Glutamatergic neuron (in vitro differentiated cells): ENCODE data around the gene KRTAP5-7. TPM values are rescaled to one million over a fixed set of nuclear protein-coding genes. Genes with fewer than 3 reads are reported as not detected.

Experiments used
- DNase-seq: peaks from one replicate; pipeline ENCODE4 v3.0.0; 2022
- H3K27ac Mint-ChIP-seq: one replicate; pipeline ENCODE4 v1.8.0; 2020; ENCODE audit warnings: mild to moderate bottlenecking, mixed read lengths, inconsistent platforms; ENCODE audit not compliant: unreplicated experiment
- H3K27me3 Mint-ChIP-seq: one replicate; pipeline ENCODE4 v1.8.0; 2020; ENCODE audit warnings: mild to moderate bottlenecking, moderate library complexity, mixed read lengths, inconsistent platforms; ENCODE audit not compliant: unreplicated experiment
- H3K36me3 Mint-ChIP-seq: one replicate; pipeline ENCODE4 v1.8.0; 2020; ENCODE audit warnings: mild to moderate bottlenecking, mixed read lengths, inconsistent platforms; ENCODE audit not compliant: unreplicated experiment
- H3K4me1 Mint-ChIP-seq: one replicate; pipeline ENCODE4 v1.8.0; 2020; ENCODE audit warnings: mild to moderate bottlenecking, low read depth, mixed read lengths, inconsistent platforms; ENCODE audit not compliant: unreplicated experiment
- H3K4me3 Mint-ChIP-seq: one replicate; pipeline ENCODE4 v1.8.0; 2020; ENCODE audit warnings: mild to moderate bottlenecking, mixed read lengths, inconsistent platforms; ENCODE audit not compliant: unreplicated experiment
- H3K9me3 Mint-ChIP-seq: one replicate; pipeline ENCODE4 v1.8.0; 2020; ENCODE audit warnings: mild to moderate bottlenecking, moderate library complexity, mixed read lengths, inconsistent platforms; ENCODE audit not compliant: unreplicated experiment
- total RNA-seq: library from RNA; stranded (reverse); fragmentation: NEBNext Ultra II Directional; extraction: Animal tissue kit (Norgen Biotek cat#: 25700); gene quantifications from one replicate; pipeline ENCODE4 v1.2.1, GENCODE V29; 2021; ENCODE audit not compliant: unreplicated experiment
- TF ChIP-seq, protein P1 (sequence below): fragments of 200-600 bp; sonication (generic); IDR thresholded peaks from one replicate; pipeline ENCODE4 v1.5.0; 2021; ENCODE audit not compliant: partially characterized antibody, unreplicated experiment

Gene KRTAP5-7
- total RNA-seq, 1 donor from 2014 or later = not detected

DNA sequence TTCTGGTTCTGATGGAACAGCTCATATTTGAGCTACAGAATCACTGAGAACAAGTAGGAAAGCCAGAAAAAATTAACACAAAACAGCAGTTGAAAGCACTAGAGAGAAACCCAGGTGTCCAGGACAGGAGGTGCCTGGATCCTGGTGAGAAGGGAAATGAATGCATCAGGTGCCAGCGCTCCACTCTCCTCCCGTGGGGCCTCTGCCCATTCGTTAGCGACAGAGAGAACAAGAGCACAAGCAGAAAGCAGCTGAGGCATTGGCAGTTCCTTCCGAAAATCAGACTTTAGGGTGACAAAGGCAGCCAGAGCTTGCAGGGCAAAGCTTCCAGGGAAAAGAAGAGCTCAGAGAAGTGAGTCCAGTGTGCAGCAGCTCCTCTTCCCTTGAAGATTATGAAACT is 20.0 kb upstream of the KRTAP5-7 start:
- DNase-seq = no peak
- no peak overlapping the region for H3K4me3 Mint-ChIP-seq
- TF ChIP-seq, protein P1, sequence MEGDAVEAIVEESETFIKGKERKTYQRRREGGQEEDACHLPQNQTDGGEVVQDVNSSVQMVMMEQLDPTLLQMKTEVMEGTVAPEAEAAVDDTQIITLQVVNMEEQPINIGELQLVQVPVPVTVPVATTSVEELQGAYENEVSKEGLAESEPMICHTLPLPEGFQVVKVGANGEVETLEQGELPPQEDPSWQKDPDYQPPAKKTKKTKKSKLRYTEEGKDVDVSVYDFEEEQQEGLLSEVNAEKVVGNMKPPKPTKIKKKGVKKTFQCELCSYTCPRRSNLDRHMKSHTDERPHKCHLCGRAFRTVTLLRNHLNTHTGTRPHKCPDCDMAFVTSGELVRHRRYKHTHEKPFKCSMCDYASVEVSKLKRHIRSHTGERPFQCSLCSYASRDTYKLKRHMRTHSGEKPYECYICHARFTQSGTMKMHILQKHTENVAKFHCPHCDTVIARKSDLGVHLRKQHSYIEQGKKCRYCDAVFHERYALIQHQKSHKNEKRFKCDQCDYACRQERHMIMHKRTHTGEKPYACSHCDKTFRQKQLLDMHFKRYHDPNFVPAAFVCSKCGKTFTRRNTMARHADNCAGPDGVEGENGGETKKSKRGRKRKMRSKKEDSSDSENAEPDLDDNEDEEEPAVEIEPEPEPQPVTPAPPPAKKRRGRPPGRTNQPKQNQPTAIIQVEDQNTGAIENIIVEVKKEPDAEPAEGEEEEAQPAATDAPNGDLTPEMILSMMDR = no peak
- H3K27ac Mint-ChIP-seq = no peak overlapping the region
- H3K9me3 Mint-ChIP-seq = peaks cover 13% of the 10 kb centered on the region
- H3K4me1 Mint-ChIP-seq = no peaks in the 10 kb centered on the region
- peaks cover 40% of the 10 kb centered on the region for H3K36me3 Mint-ChIP-seq
- H3K27me3 Mint-ChIP-seq = no peaks in the 10 kb centered on the region

DNA sequence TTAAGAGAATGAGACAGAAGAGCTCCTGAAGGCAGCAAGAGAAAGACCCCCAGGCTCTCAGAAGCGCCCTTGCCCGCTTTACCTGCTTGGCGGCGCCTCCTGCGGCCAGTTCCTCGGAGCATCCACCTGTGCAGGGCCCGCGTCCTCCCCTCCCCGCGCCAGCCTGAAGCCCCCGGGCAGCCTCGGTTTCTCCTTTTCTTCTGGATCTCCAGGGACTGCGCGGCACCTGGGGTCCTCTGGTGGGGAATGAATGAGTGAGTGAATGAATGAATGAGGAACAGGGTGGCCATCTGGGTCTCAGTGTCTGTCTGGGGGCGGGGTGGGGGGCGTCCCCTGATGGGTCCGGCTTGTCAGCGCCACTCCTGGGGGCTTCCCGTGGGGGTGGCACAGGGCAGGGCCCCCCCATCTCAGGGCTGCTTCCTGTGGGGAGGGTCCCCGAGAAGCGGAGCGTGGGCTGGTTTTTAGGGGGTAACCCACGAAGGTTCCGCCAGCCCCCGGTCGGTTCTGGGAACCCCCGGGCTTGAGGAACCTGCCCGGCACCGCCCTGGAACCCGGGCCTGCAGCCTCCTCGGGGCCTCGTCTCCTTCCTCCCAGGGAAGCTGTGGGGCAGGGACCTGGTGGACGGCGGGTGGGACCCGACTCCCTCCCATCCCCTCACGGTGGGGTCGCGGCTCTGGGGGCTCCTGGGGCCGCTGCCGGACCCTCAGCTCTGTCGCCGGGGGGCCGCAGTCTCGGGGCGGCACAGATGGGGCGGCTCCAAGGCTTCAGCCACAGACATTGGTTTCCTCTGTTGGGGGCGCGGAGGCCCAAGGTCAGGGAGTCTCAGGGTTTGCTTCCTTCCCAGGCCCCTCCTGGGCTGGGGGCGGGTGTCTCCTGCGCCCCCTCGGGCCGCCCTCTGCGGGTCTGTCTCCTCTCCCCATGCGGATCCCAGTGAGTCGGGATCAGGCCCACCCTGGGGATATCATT is 8.3 kb upstream of the KRTAP5-7 start:
- peaks cover 6% of the 10 kb centered on the region for H3K9me3 Mint-ChIP-seq
- no peaks in the 10 kb centered on the region for H3K4me1 Mint-ChIP-seq
- TF ChIP-seq, protein P1 = no peak
- DNase-seq = no peak
- no peak overlapping the region for H3K4me3 Mint-ChIP-seq
- H3K27ac Mint-ChIP-seq = no peak overlapping the region
- no peaks in the 10 kb centered on the region for H3K27me3 Mint-ChIP-seq
- peaks cover 4% of the 10 kb centered on the region for H3K36me3 Mint-ChIP-seq

DNA sequence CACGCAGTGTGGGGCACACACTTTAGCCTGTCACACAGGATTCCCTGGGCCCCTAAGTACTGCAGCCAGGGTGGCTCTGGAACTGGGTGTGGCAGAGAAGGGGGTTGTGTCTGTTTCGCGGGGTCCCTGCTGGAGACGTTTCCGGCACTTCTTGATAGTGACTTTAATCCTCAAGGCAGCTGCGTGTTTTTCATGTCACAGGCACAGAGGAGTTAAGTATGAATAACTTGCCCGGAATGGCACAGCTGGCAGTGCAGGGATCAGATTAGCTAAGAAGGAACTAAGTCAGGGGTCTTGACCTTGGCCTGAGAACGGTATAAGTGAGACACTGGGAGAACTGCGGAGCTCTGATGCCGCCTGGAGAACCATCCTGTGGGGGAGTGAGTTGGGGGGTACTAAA is 7.5 kb upstream of the KRTAP5-7 start:
- no peak for DNase-seq
- Mint-ChIP-seq H3K4me3 (no peak overlapping the region), H3K36me3 (peaks cover 4% of the 10 kb centered on the region), H3K9me3 (peaks cover 4% of the 10 kb centered on the region), H3K27me3 (no peaks in the 10 kb centered on the region), H3K4me1 (no peaks in the 10 kb centered on the region), H3K27ac (no peak overlapping the region)
- TF ChIP-seq, protein P1 = no peak

DNA sequence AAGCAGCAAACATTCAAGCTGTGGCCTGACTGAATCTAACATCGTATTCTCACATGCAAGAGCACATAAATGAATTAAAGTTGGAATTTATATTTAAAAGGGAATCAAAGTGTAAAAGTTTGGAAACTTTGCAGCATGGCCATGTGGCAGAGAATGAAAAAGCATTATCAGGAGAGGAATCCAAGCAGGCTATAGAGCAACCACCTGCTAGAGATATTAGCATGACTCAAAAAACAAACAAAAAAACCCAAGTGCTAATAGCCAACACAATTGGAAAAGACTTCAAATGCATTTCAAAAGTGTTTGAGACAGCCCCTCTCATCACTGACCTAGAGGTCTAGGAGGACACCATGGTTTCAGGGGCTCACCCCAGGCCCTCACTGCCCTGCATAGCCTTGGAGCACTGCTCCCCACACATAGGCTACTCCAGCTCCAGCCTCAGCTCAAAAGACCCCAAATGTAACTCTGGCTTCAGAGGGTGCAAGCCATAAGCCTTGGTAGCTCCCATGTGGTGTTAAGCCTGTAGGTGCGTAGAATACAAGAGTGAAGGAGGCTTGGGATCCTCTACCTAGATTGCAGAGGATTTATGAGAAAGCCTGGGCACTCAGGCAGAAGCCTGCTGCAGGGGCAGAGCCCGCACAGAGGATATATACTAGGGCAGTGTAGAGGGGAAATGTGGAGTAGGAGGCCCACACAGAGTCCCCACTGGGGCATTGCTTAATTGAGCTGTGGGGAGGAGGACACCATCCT is 1.7 kb upstream of the KRTAP5-7 start:
- no peak overlapping the region for H3K4me3 Mint-ChIP-seq
- H3K27me3 Mint-ChIP-seq = no peaks in the 10 kb centered on the region
- H3K9me3 Mint-ChIP-seq = peaks cover 10% of the 10 kb centered on the region
- H3K36me3 Mint-ChIP-seq = peaks cover 5% of the 10 kb centered on the region
- no peak for DNase-seq
- H3K4me1 Mint-ChIP-seq = peaks cover 2% of the 10 kb centered on the region
- TF ChIP-seq, protein P1 = no peak
- H3K27ac Mint-ChIP-seq = no peak overlapping the region
